NOMO-1 (cell line): ENCODE measurements around the gene NME1.

Experiments used
- DNase-seq, 2 experiments: peaks; one replicate each; lab custom pipeline; 2025; ENCODE audit not compliant: unreplicated experiment in 2 of 2; lab: John Stamatoyannopoulos, UW

Gene NME1

GRCh38 chr17:51188271-51188833 is 35.0 kb downstream of the NME1 start:
- DNase-seq: no peak

- no peak for DNase-seq
Observed at GRCh38 chr17:51189162-51189561, 35.8 kb downstream of the NME1 start.

GRCh38 chr17:51189628-51190027 is 36.3 kb downstream of the NME1 start:
- DNase-seq: no peak

GRCh38 chr17:51191895-51192294 is 38.5 kb downstream of the NME1 start:
- no peak for DNase-seq

GRCh38 chr17:51197754-51198153 is 44.4 kb downstream of the NME1 start:
- DNase-seq: no peak

- no peak for DNase-seq
Observed at GRCh38 chr17:51200295-51200694, 46.9 kb downstream of the NME1 start.

GRCh38 chr17:51200846-51201245 is 47.5 kb downstream of the NME1 start:
- DNase-seq: no peak

- no peak for DNase-seq
Observed at GRCh38 chr17:51203838-51204237, 50.5 kb downstream of the NME1 start.
